Activated B cell treated with CpG ODN at 0.5 μM for 24 hours (primary cell): ENCODE data around the gene LIPI. TPM values are rescaled to one million over a fixed set of nuclear protein-coding genes. Genes with fewer than 3 reads are reported as not detected.

ENCODE experiments used
- ATAC-seq: fragments of 200-7000 bp; cut with Tn5 transposase; one replicate; pipeline ENCODE4 v1.10.0; 2021; ENCODE audit warnings: low read depth, mild to moderate bottlenecking, moderate library complexity
- CTCF ChIA-PET: fragments of 350-600 bp; sonication (Branson Sonifier 250); formaldehyde crosslinking; loops from one replicate; lab custom pipeline; 2021; ENCODE audit warnings: antibody characterized with exemption; lab: Charles Lee
- POLR2A ChIA-PET: fragments of 350-600 bp; sonication (Branson Sonifier 250); formaldehyde crosslinking; loops from one replicate; lab custom pipeline; 2021; ENCODE audit warnings: antibody characterized with exemption; lab: Charles Lee
- DNase-seq: peaks from one replicate; pipeline ENCODE4 v3.0.0; 2022
- H3K27ac Mint-ChIP-seq: one replicate; pipeline ENCODE4 v1.8.0; 2020; ENCODE audit warnings: mixed read lengths
- H3K27me3 Mint-ChIP-seq: one replicate; pipeline ENCODE4 v1.8.0; 2021; ENCODE audit warnings: mixed read lengths
- H3K36me3 Mint-ChIP-seq: one replicate; pipeline ENCODE4 v1.8.0; 2021; ENCODE audit warnings: low read depth, mixed read lengths
- H3K4me1 Mint-ChIP-seq: one replicate; pipeline ENCODE4 v1.8.0; 2021; ENCODE audit warnings: mixed read lengths
- H3K4me3 Mint-ChIP-seq: one replicate; pipeline ENCODE4 v1.8.0; 2020; ENCODE audit warnings: mild to moderate bottlenecking, mixed read lengths
- H3K9me3 Mint-ChIP-seq: one replicate; pipeline ENCODE4 v1.8.0; 2020; ENCODE audit warnings: mixed read lengths
- intact Hi-C: fragments of 100-400 bp; cut with micrococcal nuclease; formaldehyde crosslinking; loops from one replicate; pipeline ENCODE4 v1.15.1; 2024
- total RNA-seq: library from RNA; stranded (reverse); gene quantifications from 2 replicates; pipeline ENCODE4 v1.2.3, GENCODE V29; 2022
- TF ChIP-seq, protein P1 (sequence below): fragments of 200-600 bp; IDR thresholded peaks from one replicate; pipeline ENCODE4 v1.8.0; 2022; ENCODE audit warnings: antibody characterized with exemption, mild to moderate bottlenecking

The LIPI gene
- not detected in 2 replicates for total RNA-seq

DNA sequence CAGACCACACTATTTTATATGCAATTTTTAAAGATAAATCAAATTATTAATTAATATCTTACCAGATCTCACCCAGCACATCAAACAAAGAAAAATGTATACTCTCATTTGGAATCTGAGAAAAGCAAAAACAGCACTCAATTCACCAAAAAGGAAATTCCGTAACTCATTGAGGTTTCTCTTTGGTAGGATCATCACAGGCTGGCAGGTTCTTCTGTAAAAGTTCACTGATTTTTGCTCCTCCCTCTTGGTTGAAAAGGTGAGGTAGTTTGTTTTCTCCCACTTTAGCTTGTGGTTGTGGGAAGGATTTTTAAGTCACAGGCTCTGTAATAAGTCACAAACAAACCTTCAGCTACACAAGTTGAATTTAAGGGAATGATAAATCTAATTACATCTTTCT is at the start of gene LIPI:
LIPI (minus strand) TSS at position 218 of the 400 bp plus-strand sequence; CDS start at position 108, 110 bp downstream.
- Mint-ChIP-seq H3K36me3 (no peaks in the 10 kb centered on the region), H3K9me3 (no peaks in the 10 kb centered on the region), H3K4me1 (peaks cover 1% of the 10 kb centered on the region), H3K4me3 (no peak within 1 kb of the TSS), H3K27me3 (peaks cover 6% of the 10 kb centered on the region), H3K27ac (no peak within 1 kb of the TSS)
- CTCF ChIA-PET = no interaction called here
- no peak for ATAC-seq
- POLR2A ChIA-PET = no interaction called here
- intact Hi-C loops = no loop called here
- DNase-seq = no peak
- TF ChIP-seq, protein P1, sequence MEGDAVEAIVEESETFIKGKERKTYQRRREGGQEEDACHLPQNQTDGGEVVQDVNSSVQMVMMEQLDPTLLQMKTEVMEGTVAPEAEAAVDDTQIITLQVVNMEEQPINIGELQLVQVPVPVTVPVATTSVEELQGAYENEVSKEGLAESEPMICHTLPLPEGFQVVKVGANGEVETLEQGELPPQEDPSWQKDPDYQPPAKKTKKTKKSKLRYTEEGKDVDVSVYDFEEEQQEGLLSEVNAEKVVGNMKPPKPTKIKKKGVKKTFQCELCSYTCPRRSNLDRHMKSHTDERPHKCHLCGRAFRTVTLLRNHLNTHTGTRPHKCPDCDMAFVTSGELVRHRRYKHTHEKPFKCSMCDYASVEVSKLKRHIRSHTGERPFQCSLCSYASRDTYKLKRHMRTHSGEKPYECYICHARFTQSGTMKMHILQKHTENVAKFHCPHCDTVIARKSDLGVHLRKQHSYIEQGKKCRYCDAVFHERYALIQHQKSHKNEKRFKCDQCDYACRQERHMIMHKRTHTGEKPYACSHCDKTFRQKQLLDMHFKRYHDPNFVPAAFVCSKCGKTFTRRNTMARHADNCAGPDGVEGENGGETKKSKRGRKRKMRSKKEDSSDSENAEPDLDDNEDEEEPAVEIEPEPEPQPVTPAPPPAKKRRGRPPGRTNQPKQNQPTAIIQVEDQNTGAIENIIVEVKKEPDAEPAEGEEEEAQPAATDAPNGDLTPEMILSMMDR = no peak

DNA sequence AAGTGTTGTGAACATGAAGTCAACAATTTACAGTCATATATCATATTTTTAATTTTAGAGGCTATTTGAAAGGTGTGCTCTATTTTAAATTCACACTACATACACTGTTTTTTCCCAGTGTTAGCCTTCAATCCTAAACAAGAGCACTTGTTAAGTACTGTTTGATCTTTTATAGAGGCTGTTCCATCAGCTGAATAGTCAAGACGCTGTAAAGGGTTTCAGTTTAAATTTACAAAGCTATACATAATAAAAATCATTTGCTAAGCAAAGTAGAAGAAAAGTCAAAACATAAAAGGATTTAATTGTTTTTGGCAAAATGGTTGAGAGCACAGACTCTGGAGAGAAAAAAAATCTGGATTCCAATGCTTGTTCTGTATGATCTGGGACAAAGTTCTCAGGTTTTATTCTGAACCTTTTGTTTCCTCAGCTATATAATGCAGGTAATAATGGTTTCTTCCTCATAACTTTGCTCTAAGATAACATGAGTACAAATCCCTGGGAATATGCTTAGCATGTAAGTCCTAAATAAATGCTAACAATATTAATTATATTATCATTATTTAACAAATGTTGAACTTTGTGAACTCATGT is 49.5 kb upstream of the LIPI start:
- H3K9me3 Mint-ChIP-seq = no peaks in the 10 kb centered on the region
- no peak overlapping the region for H3K4me3 Mint-ChIP-seq
- peaks cover 2% of the 10 kb centered on the region for H3K27me3 Mint-ChIP-seq
- ChIA-PET CTCF (interaction anchor here (0.8 to 1.3 kb wide), 5 partner anchors 15 to 1293 kb away, joined by 3 to 7 read pairs (median 4); no protein-coding TSS in a partner anchor), POLR2A (no interaction called here)
- no peaks in the 10 kb centered on the region for H3K4me1 Mint-ChIP-seq
- no peak overlapping the region for H3K27ac Mint-ChIP-seq
- DNase-seq = no peak
- intact Hi-C loops = loop anchor here (1.0 to 5.0 kb wide), 2 partner anchors 142 to 513 kb away; no protein-coding TSS in a partner anchor
- no peak for ATAC-seq
- TF ChIP-seq, protein P1 = no peak
- no peaks in the 10 kb centered on the region for H3K36me3 Mint-ChIP-seq

DNA sequence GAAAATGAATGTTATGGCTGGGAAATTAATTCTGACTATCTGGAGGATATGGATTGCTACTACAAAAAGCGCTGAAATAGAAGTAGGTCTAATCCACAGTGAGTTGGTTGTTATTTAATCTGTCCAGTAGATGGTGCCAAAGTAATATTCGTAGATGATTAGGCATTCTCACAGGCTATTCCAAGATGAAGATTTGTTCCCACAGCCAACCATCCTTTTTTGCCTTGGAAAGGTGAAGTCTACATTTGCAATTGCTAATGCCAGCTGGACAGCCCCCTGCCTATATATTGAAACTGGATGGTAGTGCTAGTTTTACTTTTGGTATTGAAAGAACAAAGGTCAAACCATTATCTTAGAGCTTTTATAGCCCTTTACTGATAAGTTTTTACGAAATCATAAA is 49.0 kb upstream of the LIPI start:
- no peaks in the 10 kb centered on the region for H3K4me1 Mint-ChIP-seq
- ChIA-PET POLR2A (no interaction called here), CTCF (interaction anchor here (0.8 to 1.3 kb wide), 5 partner anchors 15 to 1293 kb away, joined by 3 to 7 read pairs (median 4); no protein-coding TSS in a partner anchor)
- H3K4me3 Mint-ChIP-seq = no peak overlapping the region
- H3K27me3 Mint-ChIP-seq = peaks cover 2% of the 10 kb centered on the region
- intact Hi-C loops = loop anchor here (1.0 to 5.0 kb wide), 7 partner anchors 143 to 1567 kb away; no protein-coding TSS in a partner anchor
- H3K9me3 Mint-ChIP-seq = no peaks in the 10 kb centered on the region
- no peak for ATAC-seq
- TF ChIP-seq, protein P1 = no peak
- no peak overlapping the region for H3K27ac Mint-ChIP-seq
- no peak for DNase-seq
- no peaks in the 10 kb centered on the region for H3K36me3 Mint-ChIP-seq

DNA sequence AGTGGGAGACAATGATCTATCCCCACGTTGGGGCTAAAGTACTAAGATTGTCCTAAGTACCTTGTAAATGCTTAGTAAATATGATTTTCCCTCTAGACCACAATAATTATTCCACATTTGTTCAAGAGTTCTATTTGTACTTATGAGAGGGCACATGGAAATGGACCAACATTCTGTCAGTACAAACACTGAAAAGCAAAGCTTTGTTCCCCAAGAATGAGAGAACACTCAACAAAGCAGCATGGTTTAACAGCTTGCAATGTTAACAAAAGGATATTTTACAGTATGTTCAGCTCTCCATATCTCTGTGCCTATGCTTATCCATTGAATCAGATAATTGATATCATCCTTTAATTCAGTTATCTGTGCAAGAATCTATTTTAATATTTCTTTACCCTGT is 40.6 kb upstream of the LIPI start:
- TF ChIP-seq, protein P1 = no peak
- no peak for DNase-seq
- Mint-ChIP-seq H3K36me3 (no peaks in the 10 kb centered on the region), H3K4me3 (no peak overlapping the region), H3K27me3 (peaks cover 5% of the 10 kb centered on the region), H3K4me1 (peaks cover 2% of the 10 kb centered on the region), H3K27ac (no peak overlapping the region), H3K9me3 (peaks cover 4% of the 10 kb centered on the region)
- intact Hi-C loops = no loop called here
- POLR2A ChIA-PET = no interaction called here
- CTCF ChIA-PET = interaction anchor here (1.2 kb wide), 1 partner anchor 10 kb away, joined by 3 read pairs; no protein-coding TSS in a partner anchor
- no peak for ATAC-seq

DNA sequence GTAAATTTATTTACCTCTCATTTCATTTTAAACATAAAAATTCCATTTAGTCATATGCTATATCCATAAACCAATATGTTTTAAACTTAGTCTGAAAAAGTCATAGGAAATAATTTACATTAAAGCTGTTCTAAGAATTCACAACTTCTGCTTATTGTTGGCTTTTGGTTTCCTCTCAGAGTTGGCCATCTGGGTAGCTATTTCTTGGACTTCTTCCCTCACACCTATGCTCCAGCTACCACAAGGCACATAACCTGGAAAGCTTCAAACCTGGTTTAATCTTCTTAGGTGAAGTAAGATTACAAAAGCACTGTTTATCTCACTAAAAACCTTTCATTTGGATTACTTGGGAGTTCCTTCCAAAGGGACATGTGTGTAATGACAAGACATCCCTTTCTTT is 35.0 kb upstream of the LIPI start:
- TF ChIP-seq, protein P1 = no peak
- DNase-seq = no peak
- H3K9me3 Mint-ChIP-seq = peaks cover 4% of the 10 kb centered on the region
- intact Hi-C loops = no loop called here
- H3K27me3 Mint-ChIP-seq = peaks cover 5% of the 10 kb centered on the region
- POLR2A ChIA-PET = no interaction called here
- no peak for ATAC-seq
- CTCF ChIA-PET = interaction anchor here (1.7 kb wide), 1 partner anchor 13 kb away, joined by 5 read pairs; no protein-coding TSS in a partner anchor
- peaks cover 4% of the 10 kb centered on the region for H3K4me1 Mint-ChIP-seq
- H3K4me3 Mint-ChIP-seq = no peak overlapping the region
- H3K36me3 Mint-ChIP-seq = no peaks in the 10 kb centered on the region
- no peak overlapping the region for H3K27ac Mint-ChIP-seq
